HepG2 (cell line): ENCODE measurements around the gene SHMT1. TPM values are rescaled to one million over a fixed set of nuclear protein-coding genes. Genes with fewer than 3 reads are reported as not detected.
A peak's percentile ranks its signal among the peaks of the same experiment; 100 is the strongest.

Source experiments
- ASH2L ChIP-seq: fragments of 300-600, 200-600 bp; sonication (generic); IDR thresholded peaks from 2 replicates; pipeline ENCODE4 v1.7.0; 2017; ENCODE audit warnings: low read depth, mild to moderate bottlenecking, moderate library complexity, mixed read lengths, low read length; ENCODE audit not compliant: insufficient read length
- E2F5 ChIP-seq: sonication (generic); formaldehyde crosslinking; conservative IDR thresholded peaks from 2 replicates; pipeline ENCODE4 v1.4.0; 2020; ENCODE audit warnings: missing genetic modification reagents
- ETS1 ChIP-seq: sonication (generic); formaldehyde crosslinking; IDR thresholded peaks from 2 replicates; pipeline ENCODE4 v1.4.0; 2020; ENCODE audit warnings: missing genetic modification reagents
- HMGXB4 ChIP-seq, 2 experiments: sonication (generic) in 1 of 2; formaldehyde crosslinking in 1 of 2; IDR thresholded peaks; 2 replicates each; pipeline versions ENCODE4 v1.4.0 to v1.6.1; 2018 to 2020; ENCODE audit warnings: missing genetic modification reagents in 2 of 2, borderline replicate concordance in 1 of 2, low read depth in 1 of 2, mild to moderate bottlenecking in 1 of 2, missing biosample characterization in 1 of 2
- HNF4A ChIP-seq: sonication (generic); formaldehyde crosslinking; IDR thresholded peaks from 2 replicates; pipeline ENCODE4 v1.4.0; 2020; ENCODE audit warnings: missing genetic modification reagents
- MAFK ChIP-seq, 2 experiments: IDR thresholded peaks in 1 of 2; conservative IDR thresholded peaks in 1 of 2; 2 replicates each; pipeline ENCODE4 v1.6.1; 2011; ENCODE audit warnings: improper control_type of control experiment in 2 of 2, low read length in 2 of 2
- MAZ ChIP-seq, 2 experiments: sonication (generic) in 1 of 2; formaldehyde crosslinking in 1 of 2; IDR thresholded peaks; 2 replicates each; pipeline versions ENCODE4 v1.5.0 to v1.6.1; 2012 to 2020; ENCODE audit warnings: low read depth in 2 of 2, mild to moderate bottlenecking in 2 of 2, borderline replicate concordance in 1 of 2, improper control_type of control experiment in 1 of 2, low read length in 1 of 2, missing genetic modification reagents in 1 of 2, moderate library complexity in 1 of 2
- NR2C2 ChIP-seq: sonication (generic); formaldehyde crosslinking; IDR thresholded peaks from 2 replicates; pipeline ENCODE4 v1.4.0; 2020; ENCODE audit warnings: missing genetic modification reagents, mild to moderate bottlenecking, moderate library complexity, borderline replicate concordance
- NR3C1 ChIP-seq: sonication (generic); formaldehyde crosslinking; IDR thresholded peaks from 2 replicates; pipeline ENCODE4 v1.4.0; 2020; ENCODE audit warnings: missing genetic modification reagents
- PHF8 ChIP-seq: sonication (generic); formaldehyde crosslinking; IDR thresholded peaks from 2 replicates; pipeline ENCODE4 v1.5.0; 2020; ENCODE audit warnings: missing genetic modification reagents
- SIN3B ChIP-seq: fragments of 150-350 bp; IDR thresholded peaks from 2 replicates; pipeline ENCODE4 v1.6.1; 2014; ENCODE audit warnings: low read length
- SIX4 ChIP-seq: sonication (generic); formaldehyde crosslinking; IDR thresholded peaks from 2 replicates; pipeline ENCODE4 v1.4.0; 2020; ENCODE audit warnings: missing genetic modification reagents
- SNRNP70 ChIP-seq: fragments of 200-400 bp; formaldehyde crosslinking; IDR thresholded peaks from 2 replicates; pipeline ENCODE4 v1.6.1; 2017; ENCODE audit warnings: mild to moderate bottlenecking, low read depth, low read length, moderate library complexity
- SP140L ChIP-seq: sonication (generic); formaldehyde crosslinking; IDR thresholded peaks from 2 replicates; pipeline ENCODE4 v1.4.0; 2020; ENCODE audit warnings: missing genetic modification reagents, borderline replicate concordance
- ZIK1 ChIP-seq: sonication (generic); formaldehyde crosslinking; IDR thresholded peaks from 2 replicates; pipeline ENCODE4 v1.5.0; 2020; ENCODE audit warnings: mild to moderate bottlenecking, low read depth, missing genetic modification reagents, borderline replicate concordance
- ZNF225 ChIP-seq: sonication (generic); formaldehyde crosslinking; IDR thresholded peaks from 2 replicates; pipeline ENCODE4 v1.4.0; 2020; ENCODE audit warnings: mild to moderate bottlenecking, missing genetic modification reagents
- ZNF275 ChIP-seq: sonication (generic); formaldehyde crosslinking; IDR thresholded peaks from 2 replicates; pipeline ENCODE4 v1.8.0; 2022; ENCODE audit warnings: missing genetic modification reagents, mild to moderate bottlenecking, inconsistent platforms, borderline replicate concordance
- ZNF460 ChIP-seq: sonication (generic); formaldehyde crosslinking; IDR thresholded peaks from 2 replicates; pipeline ENCODE4 v1.5.1; 2020; ENCODE audit warnings: missing genetic modification reagents, mild to moderate bottlenecking, borderline replicate concordance
- ZNF543 ChIP-seq: sonication (generic); formaldehyde crosslinking; IDR thresholded peaks from 2 replicates; pipeline ENCODE4 v1.4.0; 2020; ENCODE audit warnings: mild to moderate bottlenecking, missing genetic modification reagents
- ZNF691 ChIP-seq: sonication (generic); formaldehyde crosslinking; IDR thresholded peaks from 2 replicates; pipeline ENCODE4 v1.4.0; 2020; ENCODE audit warnings: missing genetic modification reagents, low read depth, mild to moderate bottlenecking, borderline replicate concordance
- ZSCAN31 ChIP-seq: sonication (generic); formaldehyde crosslinking; IDR thresholded peaks from 2 replicates; pipeline ENCODE4 v1.5.0; 2020; ENCODE audit warnings: low read depth, mild to moderate bottlenecking, missing genetic modification reagents
- polyA plus RNA-seq, 8 experiments: library from polyadenylated mRNA; depleted of rRNA in 3 of 8; stranded (reverse) in 7 of 8; unstranded in 1 of 8; fragments of >200 nt; fragmentation: Illumina TruSeq in 4 of 8; extraction: Trizol in 4 of 8; gene quantifications; 2 replicates each; pipeline versions ENCODE4 v1.2.1 to v1.2.3, GENCODE V29; 2011 to 2016; ENCODE audit warnings: low read depth in 4 of 8, missing spikeins in 1 of 8, mixed read lengths in 1 of 8; ENCODE audit not compliant: insufficient read depth in 1 of 8
- total RNA-seq, 5 experiments: library from RNA; depleted of rRNA; stranded (reverse); fragments of >200 nt; fragmentation: Illumina TruSeq; extraction: Trizol; gene quantifications; 2 replicates each; pipeline ENCODE4 v1.2.3, GENCODE V29; 2016; ENCODE audit warnings: low read depth in 1 of 5

SHMT1 gene
- total and polyA plus RNA-seq, 2 of the 13 experiments (the other 11 are each of a cell fraction or from before 2014, with no cell fraction given) = 21.3 to 48.8 TPM

- TF ChIP-seq ASH2L (peak; percentile 79), MAFK (conservative IDR thresholded peaks at IDR 0.05 in 1 of 2, IDR thresholded peaks at IDR 0.05 in 1 of 2; ENCODE audit: low read length in 2 of 2) (no peak), ZNF225 (peak; percentile 18; the same call in 1 of the 2 replicates), ZNF460 (CRISPR knock-in tag) (no peak), ZNF543 (CRISPR knock-in tag) (no peak), NR2C2 (CRISPR knock-in tag) (peak; percentile 99), PHF8 (CRISPR knock-in tag) (peak; percentile 82), MAZ (IDR thresholded peaks at IDR 0.05; ENCODE audit: borderline replicate concordance, low read depth, low read length) (peak; percentile 63), MAZ (CRISPR knock-in tag; IDR thresholded peaks at IDR 0.05; ENCODE audit: low read depth) (peak; percentile 53; the same call in 1 of the 2 replicates), HMGXB4 (CRISPR knock-in tag; IDR thresholded peaks at IDR 0.05; ENCODE audit: borderline replicate concordance in 1 of 2, low read depth in 1 of 2) (peak in 1 of 2 experiments; percentile 80; a peak in 3 of 4 replicates), ZIK1 (0 out of 2 replicates have a peak, but pooled peaks have one; percentile 85), ETS1 (CRISPR knock-in tag) (no peak), E2F5 (CRISPR knock-in tag) (no peak), SIX4 (CRISPR knock-in tag) (peak; percentile 9; the same call in 1 of the 2 replicates), NR3C1 (CRISPR knock-in tag) (no peak), HNF4A (CRISPR knock-in tag) (no peak), SNRNP70 (no peak), SIN3B (peak; percentile 93), ZNF691 (no peak), ZSCAN31 (CRISPR knock-in tag) (peak; percentile 86; the same call in 1 of the 2 replicates), ZNF275 (peak; percentile 91; the same call in 1 of the 2 replicates), SP140L (no peak)
These were observed 48.4 kb downstream of the SHMT1 start, which contains the start of the genes SMCR8 and TOP3A (continued) for GRCh38 chr17:18314731-18315561.
